HL-60 (cell line): ENCODE results near the gene MYO10.

Source experiments
- DNase-seq, 2 experiments: peaks; one replicate each; pipeline ENCODE4 v3.0.0-alpha.2; 2010 to 2020; ENCODE audit warnings: low read depth in 1 of 2, low spot score in 1 of 2
- H3K27ac ChIP-seq: fragments of 250-450 bp; sonication (Bioruptor Pico); replicated peaks from 2 replicates; pipeline ENCODE4 v1.5.1; 2020; ENCODE audit warnings: mild to moderate bottlenecking, moderate library complexity
- H3K27me3 ChIP-seq: fragments of 250-450 bp; sonication (Bioruptor Pico); 2 replicates; pipeline ENCODE4 v1.5.1; 2021; ENCODE audit warnings: mild to moderate bottlenecking, moderate library complexity; ENCODE audit not compliant: insufficient read depth, poor library complexity, severe bottlenecking
- H3K4me3 ChIP-seq: replicated peaks from 2 replicates; pipeline ENCODE4 v1.5.1; 2011; ENCODE audit warnings: mild to moderate bottlenecking, control low read depth, low read length; ENCODE audit not compliant: insufficient read depth
- CTCF ChIP-seq: IDR thresholded peaks from one replicate; pipeline ENCODE4 v1.5.1; 2011; ENCODE audit warnings: low read length, control low read depth, inconsistent platforms; ENCODE audit not compliant: insufficient read depth
- GABPA ChIP-seq: IDR thresholded peaks from 2 replicates; pipeline ENCODE4 v1.6.1; 2012; ENCODE audit warnings: low read depth
- POLR2AphosphoS5 ChIP-seq: IDR thresholded peaks from 2 replicates; pipeline ENCODE4 v1.6.1; 2012; ENCODE audit warnings: low read depth
- REST ChIP-seq: IDR thresholded peaks from 2 replicates; pipeline ENCODE4 v1.6.1; 2012; ENCODE audit warnings: low read depth; ENCODE audit not compliant: insufficient replicate concordance
- SPI1 ChIP-seq: IDR thresholded peaks from 2 replicates; pipeline ENCODE4 v1.6.1; 2012; ENCODE audit warnings: low read depth, mild to moderate bottlenecking, borderline replicate concordance

MYO10 gene

GRCh38 chr5:16784843-16785791 lies 151.0 kb downstream of the MYO10 start:
- Histone ChIP-seq H3K27ac (no peak overlapping the region), H3K27me3 (no peaks in the 10 kb centered on the region), H3K4me3 (no peak overlapping the region)
- DNase-seq: no peak
- TF ChIP-seq GABPA: no peak

GRCh38 chr5:16784088-16784487 lies 152.0 kb downstream of the MYO10 start:
- DNase-seq: no peak

GRCh38 chr5:16781828-16782626 lies 154.1 kb downstream of the MYO10 start:
- no peak overlapping the region for H3K27ac ChIP-seq
- no peaks in the 10 kb centered on the region for H3K27me3 ChIP-seq

More at GRCh38 chr5:16784088-16784487, 152.0 kb downstream of the MYO10 start:
- no peaks in the 10 kb centered on the region for H3K27me3 ChIP-seq
- no peak overlapping the region for H3K4me3 ChIP-seq
- H3K27ac ChIP-seq: no peak overlapping the region
- TF ChIP-seq CTCF (no peak), POLR2AphosphoS5 (no peak), SPI1 (no peak), REST (no peak), GABPA (no peak)

More at GRCh38 chr5:16781828-16782626, 154.1 kb downstream of the MYO10 start:
- no peak for TF ChIP-seq REST
- no peak for TF ChIP-seq POLR2AphosphoS5
- no peak for TF ChIP-seq GABPA
- TF ChIP-seq CTCF: no peak
- no peak for TF ChIP-seq SPI1
- H3K4me3 ChIP-seq: no peak overlapping the region
- no peak for DNase-seq
